HPDE6-E6E7 (cell line): ENCODE data around the gene UROC1.
A peak's percentile ranks its signal among the peaks of the same experiment; 100 is the strongest.

ENCODE experiments used
- DNase-seq: peaks from one replicate; pipeline ENCODE4 v3.0.0; 2011; ENCODE audit warnings: missing footprints; ENCODE audit errors: extremely low spot score

UROC1 gene

DNA sequence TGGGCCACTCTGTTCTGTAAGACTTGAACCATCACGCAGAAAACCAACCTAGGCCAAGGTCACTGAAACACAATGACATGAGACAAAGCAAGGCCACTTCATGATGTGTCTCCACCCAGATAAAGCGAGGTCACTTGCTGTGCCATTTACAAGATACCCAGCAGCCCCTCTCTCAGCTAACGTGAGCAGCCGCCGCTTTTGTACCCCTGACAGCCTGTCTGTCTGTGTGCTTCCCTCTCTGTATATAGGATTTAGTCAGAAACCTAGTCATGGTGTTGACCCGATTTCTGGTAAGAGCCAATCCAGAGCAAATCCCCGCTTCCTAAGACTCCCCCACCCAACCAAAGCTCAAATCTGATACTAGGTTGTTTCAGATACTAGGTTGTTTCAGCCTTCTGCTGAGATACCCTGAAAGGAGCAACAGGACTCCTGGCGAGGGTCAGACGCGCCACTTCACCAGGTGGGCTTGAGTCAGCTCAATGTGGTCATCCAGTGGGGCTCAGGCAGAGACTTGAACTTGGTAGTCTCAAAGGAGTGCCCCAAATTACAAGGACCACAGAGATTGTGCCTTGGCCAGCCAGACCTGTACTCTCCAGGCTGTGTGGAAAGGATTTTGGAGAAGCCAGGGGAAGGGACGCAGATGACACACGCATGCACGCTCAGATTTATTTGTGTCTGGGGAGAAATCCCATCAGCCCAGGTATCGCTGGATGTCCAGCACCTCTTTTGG lies 38.8 kb downstream of the UROC1 start:
- DNase-seq, result no peak

DNA sequence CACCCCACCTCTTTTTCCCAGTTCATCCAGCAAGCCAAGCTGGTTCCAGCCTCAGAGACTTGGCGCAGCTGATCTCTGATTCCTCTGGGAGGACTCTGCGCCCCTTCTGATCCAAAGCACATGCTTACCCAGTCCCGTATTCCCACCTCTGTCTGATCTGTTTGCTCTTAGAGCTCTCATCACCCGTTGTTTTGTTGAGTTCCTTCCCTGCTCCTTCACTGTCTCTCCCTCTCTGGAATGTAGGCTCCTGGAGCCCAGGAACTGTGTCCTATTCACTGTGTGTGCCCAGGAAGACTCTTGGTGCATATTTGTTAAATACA lies 40.6 kb downstream of the UROC1 start:
- no peak for DNase-seq

DNA sequence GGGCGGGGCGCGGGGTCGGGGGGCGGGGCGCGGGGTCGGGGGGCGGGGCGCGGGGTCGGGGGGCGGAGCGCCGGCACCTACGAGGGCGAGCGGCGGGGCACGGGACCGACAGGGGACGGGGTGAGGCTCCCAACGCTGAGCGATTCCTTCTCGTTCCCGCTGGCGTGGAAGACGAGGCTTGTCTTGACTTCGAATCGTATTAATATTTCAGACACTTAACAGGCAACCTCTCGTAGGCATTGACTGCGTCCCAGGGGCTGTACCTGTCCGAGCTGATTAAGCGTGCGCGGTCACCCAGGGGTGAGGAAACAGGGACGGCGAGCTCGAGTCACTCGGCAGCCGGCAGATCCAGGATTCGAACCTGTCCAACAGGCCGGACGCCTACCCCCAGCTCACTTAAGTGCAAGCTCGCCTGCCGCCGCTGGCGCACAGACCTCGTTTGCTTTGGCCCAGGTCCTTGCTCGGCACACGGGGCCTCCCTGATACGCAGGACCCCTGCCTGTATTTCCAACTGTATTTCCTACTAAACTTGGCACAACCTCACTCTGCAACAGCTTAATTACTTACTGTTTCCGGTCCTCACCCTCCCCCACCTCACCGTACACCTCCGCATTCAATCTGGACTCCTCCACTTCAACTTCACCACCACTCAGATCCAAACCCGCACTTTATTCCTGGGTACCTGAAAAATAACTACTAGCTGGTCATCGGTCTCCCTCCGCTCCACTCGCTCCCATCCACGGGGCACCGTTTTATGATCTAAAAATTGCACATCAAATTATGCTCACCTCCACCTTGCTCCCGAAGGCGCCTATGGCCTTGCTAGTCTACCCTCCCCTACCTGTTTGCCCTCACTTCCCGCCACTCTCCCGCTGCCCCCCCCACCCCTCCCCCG lies 41.2 kb downstream of the UROC1 start:
- DNase-seq, result peak; percentile 66

GRCh38 chr3:126475413-126476114 lies 42.0 kb downstream of the UROC1 start, which contains the start of gene ZXDC:
Gene ZXDC (minus strand): TSS chr3:126475891. CDS start chr3:126475865, 26 bp downstream.
- DNase-seq, result peak; percentile 98

DNA sequence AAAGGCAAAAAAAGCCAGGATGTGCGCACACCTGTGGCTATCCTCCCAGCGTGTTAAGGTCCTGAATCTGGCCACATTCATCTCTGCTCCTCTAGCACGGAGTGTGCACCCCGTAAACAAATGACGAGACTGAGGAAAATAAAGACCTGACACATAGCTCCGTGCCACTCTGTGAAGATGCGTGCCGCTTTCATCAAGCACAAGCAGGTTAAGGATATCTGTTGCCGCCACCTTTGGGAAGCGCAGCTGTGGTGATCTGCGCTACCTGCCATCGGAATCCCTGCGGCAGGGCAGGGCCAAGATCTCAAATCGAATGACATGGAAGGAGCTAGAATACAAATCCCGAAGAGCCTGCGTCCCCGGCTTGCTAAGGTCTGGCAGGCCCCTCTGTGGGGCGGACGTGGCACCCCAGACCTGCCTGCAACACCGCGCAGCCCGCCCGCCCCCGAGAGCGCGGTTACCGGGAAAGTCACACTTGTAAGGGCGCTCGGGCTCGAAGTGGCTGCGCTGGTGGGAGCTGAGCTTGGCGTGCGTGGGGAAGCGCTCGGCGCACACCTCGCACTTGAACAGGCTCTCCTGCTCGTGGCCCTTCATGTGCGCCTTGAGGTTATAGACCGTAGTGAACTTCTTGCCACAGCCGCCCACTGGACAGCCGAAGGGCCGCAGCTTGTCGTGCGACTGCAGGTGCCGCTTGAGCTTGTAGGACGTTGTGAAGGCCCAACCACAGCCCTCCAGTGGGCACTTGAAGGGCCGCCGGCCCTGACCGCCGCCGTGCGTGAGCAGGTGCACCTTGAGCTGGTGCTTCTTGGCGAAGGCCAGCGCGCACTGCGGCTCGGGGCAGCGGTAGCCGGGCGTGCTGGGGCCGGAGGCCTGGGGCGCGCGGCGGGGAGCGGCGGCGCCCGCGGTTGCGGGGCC lies 42.8 kb downstream of the UROC1 start:
- no peak for DNase-seq

- no peak for DNase-seq
Observed at GRCh38 chr3:126473292-126474168, 44.0 kb downstream of the UROC1 start.

DNA sequence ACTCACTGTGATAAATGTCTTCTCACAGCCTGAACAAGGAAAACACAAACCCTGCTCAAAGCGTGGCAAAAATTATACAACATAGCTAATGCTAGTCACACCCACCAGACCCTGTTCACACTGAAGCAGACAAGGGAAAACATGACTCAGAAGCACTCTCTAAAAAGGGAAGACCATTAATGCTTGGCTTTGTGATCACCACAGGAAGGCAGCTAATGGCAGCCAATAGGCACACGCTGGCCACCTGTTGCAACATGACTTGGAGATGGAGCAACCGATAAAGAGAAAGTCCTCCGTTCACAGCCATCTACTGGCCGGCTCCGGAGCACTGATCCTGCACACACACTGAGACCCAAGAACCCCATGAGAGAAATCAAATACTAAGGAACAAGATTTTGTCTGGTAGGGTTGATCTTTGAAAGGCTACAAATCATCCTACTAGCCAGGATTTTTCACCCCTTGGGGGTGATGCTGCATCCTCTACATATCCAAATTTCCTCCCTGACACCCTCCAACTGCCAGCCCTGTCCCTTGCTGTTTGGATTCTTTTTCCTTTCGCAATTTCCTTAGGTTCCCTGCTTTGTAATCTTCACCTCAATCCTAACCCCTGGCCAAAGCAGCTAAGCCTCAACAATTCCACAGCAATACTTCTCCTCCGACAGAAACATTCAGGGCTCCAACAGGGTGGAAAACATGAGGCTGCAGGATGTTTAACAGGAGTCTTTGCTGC lies 45.1 kb downstream of the UROC1 start:
- DNase-seq, result peak; percentile 89

- DNase-seq, result no peak
Observed at GRCh38 chr3:126469479-126469878, 48.1 kb downstream of the UROC1 start.

GRCh38 chr3:126468028-126468891 lies 49.3 kb downstream of the UROC1 start:
- DNase-seq, result no peak

- DNase-seq, result no peak
Observed at GRCh38 chr3:126467611-126467955, 50.0 kb downstream of the UROC1 start.

GRCh38 chr3:126466886-126467610 lies 50.5 kb downstream of the UROC1 start:
- no peak for DNase-seq

DNA sequence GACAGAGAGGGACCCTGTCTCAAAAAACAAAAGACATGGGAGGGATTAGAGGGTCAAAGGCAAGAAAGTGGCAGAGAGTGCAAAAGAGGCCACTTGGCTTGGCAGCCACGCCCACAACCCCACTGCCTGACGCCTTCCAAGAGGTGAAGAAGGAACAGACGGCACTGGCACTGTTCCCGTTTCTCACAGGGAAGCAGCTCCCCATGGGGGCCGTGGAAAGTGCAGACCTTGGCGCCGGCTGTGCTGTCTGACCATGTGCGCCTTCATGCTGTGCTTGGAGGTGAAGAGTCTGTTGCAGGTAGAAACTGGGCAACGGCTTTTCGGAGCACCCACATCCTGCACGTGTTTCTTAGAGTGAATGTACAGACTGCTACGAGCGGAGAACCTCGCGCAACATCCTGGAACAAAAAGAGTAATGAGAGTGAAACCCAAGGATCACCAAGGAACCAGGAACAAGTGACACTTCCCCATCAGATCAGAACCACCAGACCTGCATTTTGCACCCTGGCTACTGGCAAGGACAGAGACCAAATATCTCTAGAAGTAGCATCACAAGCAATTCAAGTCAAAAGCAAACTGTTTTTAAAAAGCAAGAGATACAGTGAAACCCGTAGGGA lies 51.5 kb downstream of the UROC1 start:
- no peak for DNase-seq

DNA sequence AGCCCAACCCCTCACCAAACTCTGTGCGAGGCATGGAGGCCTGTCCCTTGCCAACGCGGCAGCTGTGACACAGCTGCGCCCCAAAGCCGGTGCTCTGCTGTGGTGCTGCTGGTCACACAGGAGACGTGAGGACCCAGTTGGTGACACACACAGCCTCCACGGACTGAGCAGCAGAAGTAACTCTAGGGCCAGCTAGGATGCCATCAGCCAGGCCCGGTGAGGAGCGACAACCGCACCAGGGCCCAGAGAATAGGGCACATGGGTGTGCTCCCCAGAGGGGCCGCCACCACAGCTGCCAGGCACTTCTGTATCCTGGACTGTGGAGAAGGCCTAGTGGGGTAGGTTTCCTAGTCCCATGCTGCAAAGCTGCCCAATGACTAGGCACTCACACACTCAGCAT lies 52.6 kb downstream of the UROC1 start:
- no peak for DNase-seq

GRCh38 chr3:126464494-126464893 lies 53.1 kb downstream of the UROC1 start:
- DNase-seq, result no peak

- no peak for DNase-seq
Observed at GRCh38 chr3:126464093-126464492, 53.5 kb downstream of the UROC1 start.

- DNase-seq, result no peak
Observed at GRCh38 chr3:126463521-126463920, 54.1 kb downstream of the UROC1 start.

- no peak for DNase-seq
Observed at GRCh38 chr3:126461450-126462070, 56.0 kb downstream of the UROC1 start.
